ENCODE data around the gene EPN3. TPM values are rescaled to one million over a fixed set of nuclear protein-coding genes. Genes with fewer than 3 reads are reported as not detected.

Gene EPN3
- polyA plus RNA-seq, 1 donor from 2014 or later: not detected

DNA sequence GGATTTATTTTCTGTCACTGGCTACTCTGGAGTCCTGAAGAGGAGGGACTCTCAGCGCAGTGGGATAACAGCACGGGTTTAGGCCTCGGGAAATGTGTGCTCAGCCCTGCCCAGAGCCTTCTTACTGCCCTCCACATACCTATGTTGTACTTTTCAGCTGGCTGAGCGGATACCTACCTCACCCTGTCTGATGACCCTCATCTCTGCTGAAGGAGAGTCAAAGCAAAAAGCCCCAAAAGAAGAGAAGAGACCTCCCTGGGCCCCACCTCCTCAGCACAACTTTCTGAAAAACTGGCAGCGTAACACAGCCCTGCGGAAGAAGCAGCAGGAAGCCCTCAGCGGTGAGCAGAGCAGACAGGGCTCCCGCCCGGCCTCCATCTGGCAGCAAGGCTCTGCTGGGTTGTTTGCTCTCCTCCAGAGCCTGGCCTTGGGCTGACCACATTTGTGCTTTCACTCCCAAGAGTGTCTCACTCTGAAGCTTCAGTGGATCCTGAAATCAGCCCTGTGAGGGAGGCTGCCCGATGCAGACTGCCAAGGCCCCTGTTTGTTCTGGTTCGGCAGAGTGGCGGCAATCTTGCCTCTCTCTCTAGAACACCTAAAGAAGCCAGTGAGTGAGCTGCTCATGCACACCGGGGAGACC is 14.0 kb upstream of the EPN3 start:
- no peaks in the 10 kb centered on the region for H3K36me3 ChIP-seq (ENCODE audit: insufficient read depth, low read length)
- H3K9me3 ChIP-seq (ENCODE audit: low read length): no peaks in the 10 kb centered on the region
- no peaks in the 10 kb centered on the region for H3K79me2 ChIP-seq (replicated peaks; ENCODE audit: insufficient read depth, low read length)
- no peak overlapping the region for H2AFZ ChIP-seq (ENCODE audit: low read depth, low read length)
- H3K27me3 ChIP-seq (ENCODE audit: insufficient read depth, low read depth, low read length): no peaks in the 10 kb centered on the region
- TF ChIP-seq EZH2 (IDR thresholded peaks at IDR 0.05; ENCODE audit: borderline replicate concordance, insufficient read depth, low read length, poor library complexity, severe bottlenecking): no peak
- TF ChIP-seq, protein P1, sequence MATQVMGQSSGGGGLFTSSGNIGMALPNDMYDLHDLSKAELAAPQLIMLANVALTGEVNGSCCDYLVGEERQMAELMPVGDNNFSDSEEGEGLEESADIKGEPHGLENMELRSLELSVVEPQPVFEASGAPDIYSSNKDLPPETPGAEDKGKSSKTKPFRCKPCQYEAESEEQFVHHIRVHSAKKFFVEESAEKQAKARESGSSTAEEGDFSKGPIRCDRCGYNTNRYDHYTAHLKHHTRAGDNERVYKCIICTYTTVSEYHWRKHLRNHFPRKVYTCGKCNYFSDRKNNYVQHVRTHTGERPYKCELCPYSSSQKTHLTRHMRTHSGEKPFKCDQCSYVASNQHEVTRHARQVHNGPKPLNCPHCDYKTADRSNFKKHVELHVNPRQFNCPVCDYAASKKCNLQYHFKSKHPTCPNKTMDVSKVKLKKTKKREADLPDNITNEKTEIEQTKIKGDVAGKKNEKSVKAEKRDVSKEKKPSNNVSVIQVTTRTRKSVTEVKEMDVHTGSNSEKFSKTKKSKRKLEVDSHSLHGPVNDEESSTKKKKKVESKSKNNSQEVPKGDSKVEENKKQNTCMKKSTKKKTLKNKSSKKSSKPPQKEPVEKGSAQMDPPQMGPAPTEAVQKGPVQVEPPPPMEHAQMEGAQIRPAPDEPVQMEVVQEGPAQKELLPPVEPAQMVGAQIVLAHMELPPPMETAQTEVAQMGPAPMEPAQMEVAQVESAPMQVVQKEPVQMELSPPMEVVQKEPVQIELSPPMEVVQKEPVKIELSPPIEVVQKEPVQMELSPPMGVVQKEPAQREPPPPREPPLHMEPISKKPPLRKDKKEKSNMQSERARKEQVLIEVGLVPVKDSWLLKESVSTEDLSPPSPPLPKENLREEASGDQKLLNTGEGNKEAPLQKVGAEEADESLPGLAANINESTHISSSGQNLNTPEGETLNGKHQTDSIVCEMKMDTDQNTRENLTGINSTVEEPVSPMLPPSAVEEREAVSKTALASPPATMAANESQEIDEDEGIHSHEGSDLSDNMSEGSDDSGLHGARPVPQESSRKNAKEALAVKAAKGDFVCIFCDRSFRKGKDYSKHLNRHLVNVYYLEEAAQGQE (IDR thresholded peaks at IDR 0.05; ENCODE audit: borderline replicate concordance): no peak
- no peak for TF ChIP-seq TAF1 (IDR thresholded peaks at IDR 0.05; ENCODE audit: low read depth)
- no peak for TF ChIP-seq EP300 (conservative IDR thresholded peaks at IDR 0.05; ENCODE audit: poor library complexity, severe bottlenecking)
- no peak for TF ChIP-seq CTCF (IDR thresholded peaks at IDR 0.05; ENCODE audit: poor library complexity, severe bottlenecking)
- no peak for TF ChIP-seq MXI1 (conservative IDR thresholded peaks at IDR 0.05; ENCODE audit: poor library complexity, severe bottlenecking)
- TF ChIP-seq RAD21 (conservative IDR thresholded peaks at IDR 0.05): no peak
- no peak for TF ChIP-seq POLR2AphosphoS5 (IDR thresholded peaks at IDR 0.05)
- no peak for TF ChIP-seq SMC3 (conservative IDR thresholded peaks at IDR 0.05; ENCODE audit: poor library complexity)
- H3F3A ChIP-seq (ENCODE audit: insufficient read depth, low read length, poor library complexity, severe bottlenecking): no peaks in the 10 kb centered on the region
- no peak overlapping the region for H3K4me3 ChIP-seq (ENCODE audit: low read length)
- no peak overlapping the region for H3K4me2 ChIP-seq (ENCODE audit: low read length)
- H4K20me1 ChIP-seq (ENCODE audit: insufficient read depth): no peaks in the 10 kb centered on the region
- H3K9ac ChIP-seq (ENCODE audit: low read length): no peak overlapping the region
- H3K27ac ChIP-seq (ENCODE audit: low read length): no peak overlapping the region
- H3K9me2 ChIP-seq (ENCODE audit: insufficient read depth, low read length): no peaks in the 10 kb centered on the region

- no peaks in the 10 kb centered on the region for H4K20me1 ChIP-seq (ENCODE audit: insufficient read depth)
- no peaks in the 10 kb centered on the region for H3K9me2 ChIP-seq (ENCODE audit: insufficient read depth, low read length)
- no peaks in the 10 kb centered on the region for H3K9me3 ChIP-seq (ENCODE audit: low read length)
- no peaks in the 10 kb centered on the region for H3F3A ChIP-seq (ENCODE audit: insufficient read depth, low read length, poor library complexity, severe bottlenecking)
- H3K79me2 ChIP-seq (replicated peaks; ENCODE audit: insufficient read depth, low read length): no peaks in the 10 kb centered on the region
- no peak overlapping the region for H2AFZ ChIP-seq (ENCODE audit: low read depth, low read length)
- no peaks in the 10 kb centered on the region for H3K27me3 ChIP-seq (ENCODE audit: insufficient read depth, low read depth, low read length)
- H3K4me3 ChIP-seq (ENCODE audit: low read length): no peak overlapping the region
- TF ChIP-seq TAF1 (IDR thresholded peaks at IDR 0.05; ENCODE audit: low read depth) (no peak), EZH2 (IDR thresholded peaks at IDR 0.05; ENCODE audit: borderline replicate concordance, insufficient read depth, low read length, poor library complexity, severe bottlenecking) (no peak)
- TF ChIP-seq, protein P1 (IDR thresholded peaks at IDR 0.05; ENCODE audit: borderline replicate concordance): no peak
- no peak overlapping the region for H3K9ac ChIP-seq (ENCODE audit: low read length)
- H3K27ac ChIP-seq (ENCODE audit: low read length): no peak overlapping the region
- H3K36me3 ChIP-seq (ENCODE audit: insufficient read depth, low read length): no peaks in the 10 kb centered on the region
- no peak overlapping the region for H3K4me2 ChIP-seq (ENCODE audit: low read length)
Observed at GRCh38 chr17:50519141-50519834, 13.2 kb upstream of the EPN3 start.
